Jurkat, Clone E6-1 (cell line): ENCODE data around the gene DPYSL4.

Experiments
- DNase-seq: peaks from one replicate; pipeline ENCODE4 v3.0.0-alpha.2; 2011; ENCODE audit warnings: low read depth, low spot score
- H3K4me3 ChIP-seq: 2 replicates; pipeline ENCODE4 v1.5.1; 2011; ENCODE audit warnings: mild to moderate bottlenecking, low read length, control low read depth, moderate library complexity

The DPYSL4 gene

GRCh38 chr10:132187430-132188138 is 836 bp downstream of the DPYSL4 start:
- no peak overlapping the region for H3K4me3 ChIP-seq

GRCh38 chr10:132188331-132188730 is 1.6 kb downstream of the DPYSL4 start:
- no peak for DNase-seq
- H3K4me3 ChIP-seq = no peak overlapping the region

More at GRCh38 chr10:132187430-132188138, 836 bp downstream of the DPYSL4 start:
- DNase-seq = no peak

- no peak overlapping the region for H3K4me3 ChIP-seq
- DNase-seq = no peak
Observed at GRCh38 chr10:132189016-132189415, 2.3 kb downstream of the DPYSL4 start.

GRCh38 chr10:132189810-132190422 is 3.2 kb downstream of the DPYSL4 start:
- DNase-seq = no peak
- H3K4me3 ChIP-seq = no peak overlapping the region

GRCh38 chr10:132192076-132192975 is 5.6 kb downstream of the DPYSL4 start:
- no peak overlapping the region for H3K4me3 ChIP-seq
- no peak for DNase-seq

GRCh38 chr10:132192991-132193665 is 6.4 kb downstream of the DPYSL4 start:
- DNase-seq = no peak
- H3K4me3 ChIP-seq = no peak overlapping the region

GRCh38 chr10:132193907-132194552 is 7.3 kb downstream of the DPYSL4 start:
- DNase-seq = no peak
- no peak overlapping the region for H3K4me3 ChIP-seq

- DNase-seq = no peak
- H3K4me3 ChIP-seq = no peak overlapping the region
Observed at GRCh38 chr10:132194726-132195125, 8.0 kb downstream of the DPYSL4 start.

GRCh38 chr10:132195366-132196075 is 8.8 kb downstream of the DPYSL4 start:
- DNase-seq = no peak
- no peak overlapping the region for H3K4me3 ChIP-seq

- no peak for DNase-seq
Observed at GRCh38 chr10:132196178-132197113, 9.7 kb downstream of the DPYSL4 start.

GRCh38 chr10:132197271-132198067 is 10.7 kb downstream of the DPYSL4 start:
- H3K4me3 ChIP-seq = no peak overlapping the region
- no peak for DNase-seq

More at GRCh38 chr10:132196178-132197113, 9.7 kb downstream of the DPYSL4 start:
- no peak overlapping the region for H3K4me3 ChIP-seq

GRCh38 chr10:132198068-132198370 is 11.3 kb downstream of the DPYSL4 start:
- H3K4me3 ChIP-seq = no peak overlapping the region
- no peak for DNase-seq

GRCh38 chr10:132198381-132199181 is 11.8 kb downstream of the DPYSL4 start:
- no peak for DNase-seq
- no peak overlapping the region for H3K4me3 ChIP-seq

- no peak overlapping the region for H3K4me3 ChIP-seq
- DNase-seq = no peak
Observed at GRCh38 chr10:132199268-132199853, 12.6 kb downstream of the DPYSL4 start.

- H3K4me3 ChIP-seq = no peak overlapping the region
- DNase-seq = no peak
Observed at GRCh38 chr10:132199854-132200311, 13.1 kb downstream of the DPYSL4 start.
